AG04449 (cell line): ENCODE results near the gene HAUS7.

ENCODE experiments used
- CTCF ChIA-PET: fragments of 350-600 bp; formaldehyde crosslinking; extraction: SDS; loops from one replicate; lab custom pipeline; 2021; ENCODE audit warnings: antibody characterized with exemption; lab: Yijun Ruan, JAX
- POLR2A ChIA-PET: fragments of 400-600, 350-600 bp; formaldehyde crosslinking; extraction: SDS; loops from one replicate; lab custom pipeline; 2020; ENCODE audit warnings: antibody characterized with exemption, inconsistent platforms; lab: Yijun Ruan, JAX
- DNase-seq: peaks from one replicate; pipeline ENCODE4 v3.0.0-alpha.2; 2010; ENCODE audit warnings: low read depth, low spot score
- H3K4me3 ChIP-seq: 2 replicates; pipeline ENCODE4 v1.5.1; 2011; ENCODE audit warnings: low read depth, mild to moderate bottlenecking, control low read depth, low read length
- TF ChIP-seq, protein P1 (sequence below): IDR thresholded peaks from one replicate; pipeline ENCODE4 v1.5.1; 2011; ENCODE audit warnings: mild to moderate bottlenecking, moderate library complexity, low read length, control low read depth, inconsistent platforms; ENCODE audit not compliant: insufficient read depth; ENCODE audit errors: missing control alignments

Gene HAUS7

DNA sequence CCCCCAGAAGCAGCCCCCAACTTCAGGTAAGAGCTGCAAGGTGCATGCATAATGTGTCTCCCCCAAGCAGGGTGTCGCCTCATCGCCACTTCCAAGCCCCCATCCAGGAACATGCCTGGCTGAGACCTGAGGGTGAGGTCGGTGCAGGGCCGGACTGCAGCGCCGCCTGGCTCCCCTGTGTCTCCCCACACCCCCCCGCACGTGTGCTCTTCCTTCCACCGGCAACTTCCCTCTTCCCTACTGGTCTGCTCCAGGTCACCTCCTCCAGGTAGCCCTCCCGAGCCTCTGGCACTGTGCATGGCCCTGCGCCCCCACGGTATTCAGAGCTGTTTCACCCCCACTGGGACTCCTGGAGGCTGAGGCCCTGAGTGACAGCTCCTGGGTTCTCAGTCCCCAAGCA lies 22.2 kb upstream of the HAUS7 start:
- TF ChIP-seq, protein P1, sequence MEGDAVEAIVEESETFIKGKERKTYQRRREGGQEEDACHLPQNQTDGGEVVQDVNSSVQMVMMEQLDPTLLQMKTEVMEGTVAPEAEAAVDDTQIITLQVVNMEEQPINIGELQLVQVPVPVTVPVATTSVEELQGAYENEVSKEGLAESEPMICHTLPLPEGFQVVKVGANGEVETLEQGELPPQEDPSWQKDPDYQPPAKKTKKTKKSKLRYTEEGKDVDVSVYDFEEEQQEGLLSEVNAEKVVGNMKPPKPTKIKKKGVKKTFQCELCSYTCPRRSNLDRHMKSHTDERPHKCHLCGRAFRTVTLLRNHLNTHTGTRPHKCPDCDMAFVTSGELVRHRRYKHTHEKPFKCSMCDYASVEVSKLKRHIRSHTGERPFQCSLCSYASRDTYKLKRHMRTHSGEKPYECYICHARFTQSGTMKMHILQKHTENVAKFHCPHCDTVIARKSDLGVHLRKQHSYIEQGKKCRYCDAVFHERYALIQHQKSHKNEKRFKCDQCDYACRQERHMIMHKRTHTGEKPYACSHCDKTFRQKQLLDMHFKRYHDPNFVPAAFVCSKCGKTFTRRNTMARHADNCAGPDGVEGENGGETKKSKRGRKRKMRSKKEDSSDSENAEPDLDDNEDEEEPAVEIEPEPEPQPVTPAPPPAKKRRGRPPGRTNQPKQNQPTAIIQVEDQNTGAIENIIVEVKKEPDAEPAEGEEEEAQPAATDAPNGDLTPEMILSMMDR: no peak
- ChIA-PET CTCF (interaction anchor here (1.8 to 8.1 kb wide), 2 partner anchors 15 to 21 kb away, joined by 12 to 90 read pairs; partner anchors contain the start of gene HAUS7), POLR2A (interaction anchor here (1.3 kb wide), 1 partner anchor 16 kb away, joined by 7 read pairs; no protein-coding TSS in a partner anchor)
- no peak overlapping the region for H3K4me3 ChIP-seq
- no peak for DNase-seq

DNA sequence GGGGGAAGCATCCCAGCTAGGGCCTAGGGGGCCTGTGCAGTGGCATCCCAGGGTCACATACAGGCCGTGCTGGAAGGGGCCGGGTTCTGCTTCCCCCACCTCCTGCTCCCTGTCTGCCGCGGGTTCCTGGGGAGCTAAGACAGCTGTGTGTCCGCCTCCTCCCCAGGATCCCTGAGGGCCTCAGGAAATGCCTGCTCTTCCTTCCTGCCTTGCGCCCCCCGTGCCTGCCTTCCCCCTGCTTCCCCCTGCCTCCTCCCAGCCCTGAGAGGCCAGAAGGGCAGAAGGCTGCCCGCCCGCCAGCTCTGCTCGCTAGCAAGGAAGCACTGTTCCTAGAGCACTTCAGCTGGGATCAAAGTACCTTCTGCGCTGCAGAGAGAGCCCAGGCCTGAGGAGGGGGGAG lies 21.5 kb upstream of the HAUS7 start:
- H3K4me3 ChIP-seq: no peak overlapping the region
- CTCF ChIA-PET: interaction anchor here (1.2 to 8.1 kb wide), 4 partner anchors 15 to 31 kb away, joined by 3 to 90 read pairs (median 9); partner anchors contain the start of gene HAUS7
- POLR2A ChIA-PET: interaction anchor here (1.3 kb wide), 1 partner anchor 16 kb away, joined by 7 read pairs; no protein-coding TSS in a partner anchor
- DNase-seq: no peak
- TF ChIP-seq, protein P1: no peak

DNA sequence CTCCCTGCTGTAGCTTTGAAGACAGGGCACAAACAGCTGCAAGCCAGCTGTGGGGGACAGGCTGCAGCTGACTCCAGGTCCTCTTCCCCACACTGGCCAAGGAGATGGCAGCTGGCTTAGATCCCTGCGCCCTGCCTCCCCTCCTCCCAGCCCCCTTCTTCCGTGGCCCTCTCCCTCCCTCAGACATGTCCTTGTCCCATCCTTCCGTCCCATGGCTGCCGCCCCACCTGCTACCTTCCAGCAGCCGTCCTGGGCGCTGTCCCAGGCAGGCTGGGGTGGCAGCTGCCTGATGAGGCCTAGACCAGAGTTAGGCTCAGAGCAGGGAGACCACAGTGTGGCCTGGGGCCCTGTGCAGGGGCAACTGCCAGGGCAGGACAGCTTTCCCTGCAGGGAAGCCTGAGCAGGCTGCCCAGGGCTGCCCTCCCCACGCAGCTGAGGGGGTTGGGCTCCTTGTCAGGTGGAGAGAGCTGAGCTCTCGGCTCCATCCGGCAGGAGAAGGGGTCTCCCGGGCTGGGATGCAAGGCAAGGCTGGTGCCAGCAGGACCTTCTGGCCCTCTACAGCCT lies 21.1 kb upstream of the HAUS7 start:
- no peak for DNase-seq
- CTCF ChIA-PET: interaction anchor here (0.8 to 8.1 kb wide), 6 partner anchors 9 to 33 kb away, joined by 3 to 90 read pairs (median 5); partner anchors contain the start of gene HAUS7
- no peak overlapping the region for H3K4me3 ChIP-seq
- TF ChIP-seq, protein P1: no peak
- POLR2A ChIA-PET: interaction anchor here (1.3 kb wide), 1 partner anchor 15 kb away, joined by 7 read pairs; no protein-coding TSS in a partner anchor

DNA sequence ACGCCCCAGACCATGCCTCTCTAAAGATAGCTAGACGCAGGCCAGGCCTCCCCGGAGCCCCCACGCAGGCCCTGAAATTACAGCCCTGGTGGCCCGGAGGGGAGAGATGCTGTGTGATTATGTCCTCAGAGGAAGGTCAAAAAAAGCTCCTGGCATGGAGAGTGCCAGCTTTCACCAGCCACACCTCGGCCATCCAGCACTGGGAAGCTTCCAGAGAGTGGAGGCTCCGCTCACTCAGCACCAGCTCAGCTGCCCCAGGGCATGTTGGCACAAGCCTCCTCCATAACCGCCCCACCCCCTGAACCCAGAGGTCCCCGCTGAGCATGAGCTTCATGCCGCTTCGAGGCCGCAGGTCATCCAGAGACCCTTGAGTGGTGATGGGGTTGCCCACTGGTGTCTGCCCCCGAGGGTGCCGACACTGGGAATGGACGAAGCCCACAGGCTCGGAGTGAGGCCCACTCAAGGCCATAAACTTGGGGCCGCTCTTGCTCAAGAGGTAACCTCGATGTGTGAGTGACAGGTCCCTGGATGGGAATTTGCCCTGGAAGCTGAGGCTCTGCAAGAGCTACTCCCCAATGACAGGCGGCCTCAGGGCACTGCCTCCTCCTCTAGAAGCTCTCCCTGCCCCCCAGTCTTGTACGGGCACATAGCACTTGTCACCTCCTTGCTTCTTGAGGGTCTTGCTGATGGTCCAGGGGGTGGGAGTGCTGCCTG lies 20.0 kb upstream of the HAUS7 start:
- TF ChIP-seq, protein P1: no peak
- ChIA-PET POLR2A (no interaction called here), CTCF (interaction anchor here (0.8 to 3.2 kb wide), 8 partner anchors 8 to 32 kb away, joined by 3 to 27 read pairs (median 5); partner anchors contain the start of gene HAUS7)
- no peak for DNase-seq
- no peak overlapping the region for H3K4me3 ChIP-seq

DNA sequence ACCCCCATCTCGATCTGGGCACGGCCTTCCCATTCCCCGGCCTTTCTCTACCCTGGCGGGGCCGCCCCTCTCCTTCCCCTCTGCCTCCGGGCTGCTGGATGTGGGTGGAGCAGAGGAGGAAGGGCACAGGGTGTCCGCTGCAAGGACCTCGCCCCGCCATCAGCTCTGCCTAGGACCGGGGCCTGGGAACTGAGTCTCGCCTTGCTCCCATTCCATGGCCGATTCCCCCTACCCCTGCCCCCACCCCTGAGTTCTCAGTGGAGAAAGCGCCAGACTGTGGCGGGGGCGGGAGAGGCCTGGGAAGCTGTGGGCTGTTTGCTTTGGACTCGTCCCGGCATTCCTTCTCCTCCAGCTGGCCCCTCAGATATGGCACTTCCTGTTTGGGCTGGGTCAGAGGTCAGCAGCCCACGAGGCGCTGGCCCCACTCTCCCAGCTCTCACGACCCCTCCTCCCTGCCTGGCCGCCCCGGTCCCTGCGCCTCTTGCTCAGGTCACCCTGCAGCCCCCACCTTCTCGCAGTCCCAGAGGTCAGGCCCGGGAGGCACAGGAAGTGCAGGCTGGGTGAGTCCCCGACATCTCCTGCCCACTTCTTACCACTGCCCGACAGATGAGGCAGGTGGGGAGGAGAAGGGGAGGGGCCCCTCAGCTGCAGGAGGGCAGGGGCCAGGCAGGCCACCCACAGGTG lies 18.0 kb upstream of the HAUS7 start:
- ChIA-PET POLR2A (no interaction called here), CTCF (interaction anchor here (1.5 to 3.2 kb wide), 3 partner anchors 13 to 19 kb away, joined by 3 to 27 read pairs (median 13); partner anchors contain the start of gene HAUS7)
- no peak for DNase-seq

More for the DNA sequence above, 18.0 kb upstream of the HAUS7 start:
- TF ChIP-seq, protein P1: no peak
- no peak overlapping the region for H3K4me3 ChIP-seq
